HG02840 (cell line): Measurements from ENCODE around the gene CC2D1B.
A peak's percentile ranks its signal among the peaks of the same experiment; 100 is the strongest.
"Not testable (repeated sequence)": the region's sequence is repeated elsewhere in the genome, so short reads cannot be mapped to it uniquely, and the experiment has no call there.

ENCODE experiments used
- ATAC-seq: cut with Tn5 transposase; IDR thresholded peaks from one replicate; pipeline ENCODE4 v1.9.1; 2021; ENCODE audit warnings: mild to moderate bottlenecking, moderate library complexity, moderate number of reproducible peaks; ENCODE audit not compliant: unreplicated experiment, low FRiP score

The CC2D1B gene

DNA sequence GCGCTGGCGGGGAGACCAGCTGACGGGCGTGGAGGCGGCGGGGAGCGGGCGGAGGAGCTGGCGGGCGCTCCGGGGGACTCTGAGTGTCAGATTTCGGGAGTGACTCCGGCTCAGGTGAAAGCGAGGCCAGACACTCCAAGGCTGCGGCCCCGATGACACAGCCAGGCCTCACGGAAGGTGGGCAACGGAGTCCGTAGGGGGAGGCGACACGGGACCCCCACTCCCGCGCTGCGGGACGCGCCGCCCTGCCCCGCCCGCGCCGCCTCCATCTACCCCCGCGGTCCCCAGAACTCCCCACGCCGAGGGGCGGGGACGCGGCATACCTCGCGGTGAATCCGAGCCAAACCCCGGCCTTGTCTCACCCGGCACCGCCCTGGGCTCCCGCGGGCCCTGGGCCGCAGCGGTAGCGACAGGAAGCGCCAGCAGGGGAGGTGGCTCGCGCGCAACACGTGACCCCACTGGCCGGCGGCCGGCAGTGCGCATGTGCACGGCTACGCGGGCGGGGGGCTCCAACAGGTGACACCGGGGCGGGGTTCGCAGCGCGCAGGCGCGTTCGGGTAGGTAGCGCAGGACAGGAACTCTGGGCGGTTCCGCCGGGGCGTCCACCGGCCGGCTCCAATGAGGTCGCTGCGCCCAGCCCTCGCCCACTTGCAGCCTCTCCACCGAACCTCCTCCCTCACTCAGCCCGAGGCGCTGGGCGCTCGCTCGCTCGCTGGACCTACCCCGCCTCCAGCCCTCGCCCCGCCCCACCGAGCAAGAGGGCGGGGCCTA is at the start of gene CC2D1B:
TSS of gene CC2D1B (minus strand) at position 460 of the 771 bp plus-strand sequence. CDS start 1,585 bp downstream, outside the sequence.
- ATAC-seq = peak; percentile 88

- ATAC-seq = no peak
These were observed 48.9 kb upstream of the CC2D1B start for GRCh38 chr1:52414942-52415341.

- no peak for ATAC-seq
These were observed 47.5 kb upstream of the CC2D1B start for GRCh38 chr1:52413410-52413989.

DNA sequence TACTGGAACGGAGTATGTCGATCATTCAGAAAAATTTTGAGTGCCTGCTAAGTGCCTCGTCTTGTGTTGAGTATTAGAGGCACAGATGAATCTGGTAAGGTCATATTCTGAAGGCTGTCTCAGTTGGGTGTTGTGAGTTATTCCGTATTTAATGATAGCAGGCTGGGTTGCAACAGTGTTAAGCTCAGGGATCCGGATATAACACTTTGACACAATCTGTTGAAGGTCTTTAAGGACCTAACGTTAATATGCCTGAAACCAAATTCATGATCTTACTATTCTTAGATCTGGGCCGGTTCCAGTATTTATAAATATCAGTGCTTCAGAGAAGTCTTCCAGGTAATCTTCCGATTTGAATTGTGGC is 39.0 kb upstream of the CC2D1B start:
- no peak for ATAC-seq

- peak; percentile 90 for ATAC-seq
These were observed 38.3 kb upstream of the CC2D1B start, which contains the start of the genes ORC1 and PRPF38A for GRCh38 chr1:52404116-52404974. Gene ORC1, minus strand, starts transcription at chr1:52404423. Its CDS starts 2,200 bp downstream, at chr1:52402223. Gene PRPF38A, plus strand, starts transcription at chr1:52404602. Its CDS starts 148 bp downstream, at chr1:52404750.

DNA sequence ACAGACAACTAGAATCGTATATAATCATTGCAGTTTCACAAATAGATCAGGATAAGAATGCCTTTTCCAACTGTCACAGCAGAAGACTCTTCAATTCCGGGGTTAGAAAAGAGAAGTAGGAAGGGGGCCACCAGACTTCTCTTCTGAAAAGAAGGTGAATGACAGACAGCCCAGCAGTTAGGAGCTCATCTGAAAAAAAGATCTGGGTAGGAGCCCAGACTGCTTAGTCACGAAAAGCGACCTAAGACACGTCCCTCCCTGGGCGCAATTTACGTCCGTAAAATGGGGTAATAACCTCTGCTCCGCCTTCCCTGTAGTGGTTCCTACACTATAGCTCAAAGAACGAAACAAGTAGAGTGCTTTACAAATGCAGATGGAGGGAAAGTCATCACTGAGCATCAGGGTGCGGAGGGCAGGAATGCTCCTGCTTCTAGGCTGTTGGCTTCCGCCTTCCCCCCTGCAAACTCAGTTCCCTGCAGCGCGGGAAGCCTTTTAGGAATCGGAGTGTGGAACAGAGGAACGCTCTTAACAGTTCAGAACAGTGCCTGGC is 37.6 kb upstream of the CC2D1B start:
- peak; percentile 39 for ATAC-seq

- no peak for ATAC-seq
These were observed 36.8 kb upstream of the CC2D1B start for GRCh38 chr1:52402860-52403240.

GRCh38 chr1:52400131-52400530 is 34.1 kb upstream of the CC2D1B start:
- no peak for ATAC-seq

GRCh38 chr1:52399629-52400028 is 33.6 kb upstream of the CC2D1B start:
- no peak for ATAC-seq

- ATAC-seq = no peak
These were observed 27.2 kb upstream of the CC2D1B start for GRCh38 chr1:52393174-52393573.

GRCh38 chr1:52386458-52386857 is 20.5 kb upstream of the CC2D1B start:
- no peak for ATAC-seq

- no peak for ATAC-seq
These were observed 19.4 kb upstream of the CC2D1B start for GRCh38 chr1:52385376-52385775.

GRCh38 chr1:52369851-52370250 is 3.8 kb upstream of the CC2D1B start:
- ATAC-seq = not testable (repeated sequence)

DNA sequence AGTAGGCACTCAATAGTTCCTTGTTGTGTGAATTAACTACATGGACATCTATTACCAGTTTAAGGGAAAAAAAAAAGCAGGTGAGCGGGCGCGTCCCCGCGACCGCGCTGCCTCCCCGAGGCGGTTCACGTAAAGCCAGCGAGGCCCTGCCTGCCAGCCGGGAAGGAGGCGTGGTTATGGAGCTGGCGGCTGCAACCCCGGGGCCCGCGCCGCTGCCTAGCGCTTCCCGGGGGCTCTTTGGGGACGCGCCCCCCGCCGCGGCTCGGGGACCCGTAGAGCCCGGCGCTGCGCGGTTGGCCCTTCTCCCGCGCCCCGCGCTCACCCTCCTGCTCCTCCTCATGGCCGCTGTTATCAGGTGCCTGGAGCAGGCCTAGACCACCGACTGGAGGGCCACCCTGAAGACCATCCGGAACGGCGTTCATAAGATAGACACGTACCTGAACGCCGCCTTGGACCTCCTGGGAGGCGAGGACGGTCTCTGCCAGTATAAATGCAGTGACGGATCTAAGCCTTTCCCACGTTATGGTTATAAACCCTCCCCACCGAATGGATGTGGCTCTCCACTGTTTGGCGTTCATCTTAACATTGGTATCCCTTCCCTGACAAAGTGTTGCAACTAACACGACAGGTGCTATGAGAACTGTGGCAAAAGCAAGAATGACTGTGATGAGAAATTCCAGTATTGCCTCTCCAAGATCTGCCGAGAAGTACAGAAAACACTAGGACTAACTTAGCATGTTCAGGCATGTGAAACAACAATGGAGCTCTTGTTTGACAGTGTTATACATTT is 2.6 kb upstream of the CC2D1B start:
- no peak for ATAC-seq

DNA sequence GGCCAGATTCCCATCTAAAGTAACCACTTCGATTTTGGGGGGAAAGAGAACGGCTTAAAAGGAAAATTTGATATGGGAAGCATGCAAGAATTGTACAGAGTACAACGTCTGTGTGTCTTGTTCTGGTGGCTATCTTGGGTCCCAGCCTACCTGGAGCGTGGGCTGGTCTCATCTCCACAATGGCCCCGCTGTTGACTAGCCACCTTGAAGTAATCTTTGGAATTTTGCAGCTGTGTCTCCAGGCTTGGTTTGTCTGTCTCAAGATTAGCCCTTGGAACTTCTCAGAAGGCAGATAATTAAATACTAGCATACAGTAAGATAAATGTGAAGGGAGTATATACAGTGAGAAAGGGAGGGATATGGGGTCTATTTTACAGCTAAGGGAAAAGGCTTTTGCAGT is 1.3 kb upstream of the CC2D1B start:
- ATAC-seq = no peak

DNA sequence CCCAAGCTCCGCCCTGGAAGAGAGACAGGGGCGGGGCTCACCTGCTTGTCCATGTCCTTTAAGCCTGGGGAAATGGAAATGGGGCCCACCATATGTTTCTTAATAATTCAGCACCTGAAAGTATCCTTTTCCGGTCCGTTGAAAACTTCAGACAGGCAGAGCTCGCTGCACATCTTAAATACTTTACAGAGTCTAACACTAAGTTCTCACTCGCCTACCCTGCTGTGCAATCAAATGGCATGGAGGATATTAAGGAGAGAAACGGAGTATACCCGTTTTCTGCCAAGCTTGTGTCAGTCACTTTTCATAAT is 467 bp upstream of the CC2D1B start:
- no peak for ATAC-seq

DNA sequence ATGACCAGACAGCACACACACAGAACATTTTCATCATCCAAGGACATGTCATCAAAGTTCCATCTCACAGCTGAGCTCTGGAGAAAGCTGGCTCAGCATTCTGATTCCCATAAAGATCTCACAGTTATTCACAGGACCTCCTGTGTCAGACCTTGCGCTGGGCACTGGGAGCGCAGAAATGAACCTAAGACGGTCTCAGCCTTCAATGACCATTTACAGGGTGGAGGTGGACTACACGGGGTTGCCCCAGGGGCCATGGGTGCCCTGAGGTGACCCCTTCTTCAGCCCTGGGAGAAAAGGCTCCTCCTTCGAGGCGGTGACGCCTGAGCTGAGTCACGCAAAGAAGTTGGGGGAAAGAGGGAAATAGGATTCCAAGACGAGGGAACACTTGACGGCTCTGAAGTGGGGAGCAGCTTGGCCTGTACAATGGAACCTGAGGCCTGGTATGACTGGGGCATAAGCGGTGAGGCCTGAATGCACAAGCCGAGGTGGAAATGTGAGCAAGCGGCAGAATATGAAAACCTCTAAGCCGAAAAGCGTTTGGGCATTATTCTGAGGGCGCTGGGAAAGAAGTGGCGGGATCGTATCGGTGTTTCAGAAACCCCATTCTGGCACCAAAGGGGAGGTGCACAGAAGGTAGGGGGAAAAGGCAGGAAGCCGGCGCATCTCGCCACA is 797 bp downstream of the CC2D1B start:
- peak; percentile 24 for ATAC-seq

DNA sequence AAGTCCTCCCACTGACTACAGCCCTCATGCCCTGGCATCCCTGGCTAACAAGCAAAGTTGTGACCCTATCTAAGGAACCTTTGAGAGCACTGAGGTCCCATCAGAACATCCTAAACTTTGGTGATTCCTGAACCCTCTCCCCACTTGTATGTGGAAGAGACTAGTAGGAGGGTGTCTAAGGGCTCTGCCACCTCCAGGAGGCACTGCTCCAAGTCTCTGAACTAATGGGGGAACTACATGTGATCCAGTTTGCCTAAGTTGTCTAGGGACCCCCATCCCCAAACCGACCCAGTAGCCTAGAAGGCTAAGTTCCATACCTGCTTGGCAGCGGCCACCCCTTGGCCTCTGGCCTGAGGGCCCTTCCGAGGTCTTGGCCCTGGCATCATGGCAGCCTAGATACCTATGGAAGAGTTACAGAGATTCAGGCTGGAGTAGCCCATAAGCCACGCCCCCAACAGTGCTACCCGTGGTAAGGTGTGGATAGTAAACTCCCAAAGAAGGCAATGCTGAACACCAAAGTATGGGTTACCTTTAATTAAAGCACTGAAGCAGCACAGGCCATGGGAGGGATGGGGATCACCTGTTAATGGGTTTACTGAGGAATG is 1.7 kb downstream of the CC2D1B start:
- ATAC-seq = no peak

DNA sequence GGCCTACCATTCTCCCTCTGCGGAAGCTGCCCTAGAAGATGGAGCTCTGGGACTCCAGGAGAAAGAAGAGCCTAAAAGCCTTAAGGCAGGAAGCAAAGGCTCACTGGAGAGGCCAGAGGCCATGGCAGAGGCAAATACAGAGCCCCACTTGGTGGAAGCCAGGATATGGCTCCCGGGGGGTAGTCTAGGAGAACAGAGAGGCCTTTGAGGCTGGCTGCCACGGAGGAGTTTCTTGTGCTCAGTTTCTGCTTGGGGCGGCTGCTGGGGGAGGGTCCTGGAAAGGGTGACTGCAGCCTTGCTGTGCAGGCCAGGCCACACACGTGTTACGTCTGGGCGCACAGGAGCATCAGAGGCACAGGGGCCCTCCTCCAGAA is 5.4 kb downstream of the CC2D1B start:
- ATAC-seq = no peak
